Natural killer cell (primary cell): ENCODE results near the gene GSK3A. TPM values are rescaled to one million over a fixed set of nuclear protein-coding genes. Genes with fewer than 3 reads are reported as not detected.

Experiments
- ATAC-seq, 3 donors: fragments of 150-1000 bp in 2 of 3; fragments of 200-7000 bp in 1 of 3; cut with Tn5 transposase; 1 replicate in 1 of 3; 2 replicates in 2 of 3; pipeline ENCODE4 v1.10.0; 2021; ENCODE audit warnings: mild to moderate bottlenecking in 2 of 3, moderate library complexity in 2 of 3
- DNase-seq, 2 donors: peaks; one replicate each; pipeline versions ENCODE4 v3.0.0 to v3.0.0-alpha.2; 2013 to 2021; ENCODE audit warnings: mixed read lengths in 1 of 2
- H3K27ac ChIP-seq: one replicate; pipeline ENCODE4 v1.5.1; 2013; ENCODE audit warnings: mild to moderate bottlenecking, low read length
- H3K27me3 ChIP-seq: one replicate; pipeline ENCODE4 v1.6.1; 2013; ENCODE audit warnings: low read length; ENCODE audit not compliant: control insufficient read depth, insufficient read depth
- H3K36me3 ChIP-seq: one replicate; pipeline ENCODE4 v1.6.1; 2013; ENCODE audit warnings: low read length; ENCODE audit not compliant: control insufficient read depth, insufficient read depth
- H3K4me1 ChIP-seq: one replicate; pipeline ENCODE4 v1.6.1; 2013; ENCODE audit warnings: low read length; ENCODE audit not compliant: control insufficient read depth, insufficient read depth
- H3K4me3 ChIP-seq: one replicate; pipeline ENCODE4 v1.5.1; 2013; ENCODE audit warnings: low read length
- H3K9me3 ChIP-seq: one replicate; pipeline ENCODE4 v1.6.1; 2013; ENCODE audit warnings: low read length; ENCODE audit not compliant: control insufficient read depth, insufficient read depth
- H3K27ac Mint-ChIP-seq, 2 donors: one replicate each; pipeline ENCODE4 v1.8.0; 2022; ENCODE audit warnings: mild to moderate bottlenecking in 2 of 2, mixed read lengths in 2 of 2, moderate library complexity in 1 of 2
- H3K27me3 Mint-ChIP-seq, 2 donors: one replicate each; pipeline ENCODE4 v1.8.0; 2022; ENCODE audit warnings: low read depth in 2 of 2, mixed read lengths in 2 of 2
- H3K36me3 Mint-ChIP-seq: one replicate; pipeline ENCODE4 v1.8.0; 2022; ENCODE audit warnings: mixed read lengths
- H3K4me1 Mint-ChIP-seq, 2 donors: one replicate each; pipeline ENCODE4 v1.8.0; 2022; ENCODE audit warnings: mixed read lengths in 2 of 2
- H3K4me3 Mint-ChIP-seq: one replicate; pipeline ENCODE4 v1.8.0; 2022; ENCODE audit warnings: mild to moderate bottlenecking, moderate library complexity, mixed read lengths
- H3K9me3 Mint-ChIP-seq, 2 donors: one replicate each; pipeline ENCODE4 v1.8.0; 2022; ENCODE audit warnings: mixed read lengths in 2 of 2
- WGBS: methylation state at CpG from one replicate; pipeline ENCODE4 v1.1.7; 2013; ENCODE audit warnings: missing lambda C conversion rate; ENCODE audit not compliant: insufficient coverage; 5-methylcytosine and 5-hydroxymethylcytosine counted together
- intact Hi-C: fragments of 100-400 bp; cut with micrococcal nuclease; formaldehyde crosslinking; loops from one replicate; pipeline ENCODE4 v1.14.2; 2022
- total RNA-seq, 4 donors: library from RNA; stranded (reverse); fragments of 120-200 nt in 1 of 4; gene quantifications; one replicate each; pipeline versions ENCODE4 v1.2.3 to v1.2.4, GENCODE V29; 2013 to 2022
- TF ChIP-seq, protein P1 (sequence below): fragments of 200-600 bp; IDR thresholded peaks from one replicate; pipeline ENCODE4 v1.8.0; 2022; ENCODE audit warnings: antibody characterized with exemption

The GSK3A gene
- total RNA-seq, 3 donors from 2014 or later (not counting 1 experiment from before 2014, with no cell fraction given) = 42.5 to 52.1 (median 44.1) TPM

DNA sequence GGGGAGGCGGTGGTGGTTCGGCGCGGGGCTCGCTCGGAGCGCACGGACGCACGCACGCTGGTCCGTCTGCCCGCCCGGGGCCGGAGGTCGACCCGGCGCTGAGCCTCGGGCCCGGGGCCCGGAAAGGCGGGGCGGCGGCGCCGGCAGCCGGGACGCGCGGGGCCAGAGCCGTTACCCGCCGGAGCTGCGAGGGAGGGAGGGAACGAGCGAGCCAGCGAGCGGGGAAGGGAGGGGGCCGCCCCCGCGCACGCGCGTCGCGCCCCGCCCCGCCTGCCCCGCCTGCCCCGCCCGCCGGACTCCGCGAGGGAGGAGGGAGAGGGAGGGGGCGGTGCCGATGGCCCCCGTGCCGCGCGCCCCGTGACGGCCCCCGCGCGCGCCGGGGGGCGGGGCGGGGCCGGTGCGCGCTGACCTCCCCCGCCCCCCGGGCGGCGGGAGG, 41.7 kb upstream of the GSK3A start:
- intact Hi-C loops = loop anchor here (5.0 kb wide), 1 partner anchor 82 kb away; no protein-coding TSS in a partner anchor
- ATAC-seq (peak; percentile 35 to 71 (median 51)), DNase-seq (peak; percentile 78 to 93)
- Histone ChIP-seq H3K4me3 (no peak overlapping the region), H3K4me1 (peaks cover 60% of the 10 kb centered on the region), H3K9me3 (no peaks in the 10 kb centered on the region), H3K27me3 (no peaks in the 10 kb centered on the region), H3K36me3 (peaks cover 22% of the 10 kb centered on the region), H3K27ac (no peak overlapping the region)
- TF ChIP-seq, protein P1, sequence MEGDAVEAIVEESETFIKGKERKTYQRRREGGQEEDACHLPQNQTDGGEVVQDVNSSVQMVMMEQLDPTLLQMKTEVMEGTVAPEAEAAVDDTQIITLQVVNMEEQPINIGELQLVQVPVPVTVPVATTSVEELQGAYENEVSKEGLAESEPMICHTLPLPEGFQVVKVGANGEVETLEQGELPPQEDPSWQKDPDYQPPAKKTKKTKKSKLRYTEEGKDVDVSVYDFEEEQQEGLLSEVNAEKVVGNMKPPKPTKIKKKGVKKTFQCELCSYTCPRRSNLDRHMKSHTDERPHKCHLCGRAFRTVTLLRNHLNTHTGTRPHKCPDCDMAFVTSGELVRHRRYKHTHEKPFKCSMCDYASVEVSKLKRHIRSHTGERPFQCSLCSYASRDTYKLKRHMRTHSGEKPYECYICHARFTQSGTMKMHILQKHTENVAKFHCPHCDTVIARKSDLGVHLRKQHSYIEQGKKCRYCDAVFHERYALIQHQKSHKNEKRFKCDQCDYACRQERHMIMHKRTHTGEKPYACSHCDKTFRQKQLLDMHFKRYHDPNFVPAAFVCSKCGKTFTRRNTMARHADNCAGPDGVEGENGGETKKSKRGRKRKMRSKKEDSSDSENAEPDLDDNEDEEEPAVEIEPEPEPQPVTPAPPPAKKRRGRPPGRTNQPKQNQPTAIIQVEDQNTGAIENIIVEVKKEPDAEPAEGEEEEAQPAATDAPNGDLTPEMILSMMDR = no peak
- no peak overlapping the region for H3K27ac Mint-ChIP-seq
- no peak overlapping the region for H3K4me3 Mint-ChIP-seq
- peaks cover 21 to 29% of the 10 kb centered on the region in 2 donors for H3K4me1 Mint-ChIP-seq
- H3K27me3 Mint-ChIP-seq = no peaks in the 10 kb centered on the region
- under 1% methylated on average over 76 of the region's 76 CpGs for whole genome bisulfite sequencing
- H3K9me3 Mint-ChIP-seq = no peaks in the 10 kb centered on the region
- no peaks in the 10 kb centered on the region for H3K36me3 Mint-ChIP-seq

DNA sequence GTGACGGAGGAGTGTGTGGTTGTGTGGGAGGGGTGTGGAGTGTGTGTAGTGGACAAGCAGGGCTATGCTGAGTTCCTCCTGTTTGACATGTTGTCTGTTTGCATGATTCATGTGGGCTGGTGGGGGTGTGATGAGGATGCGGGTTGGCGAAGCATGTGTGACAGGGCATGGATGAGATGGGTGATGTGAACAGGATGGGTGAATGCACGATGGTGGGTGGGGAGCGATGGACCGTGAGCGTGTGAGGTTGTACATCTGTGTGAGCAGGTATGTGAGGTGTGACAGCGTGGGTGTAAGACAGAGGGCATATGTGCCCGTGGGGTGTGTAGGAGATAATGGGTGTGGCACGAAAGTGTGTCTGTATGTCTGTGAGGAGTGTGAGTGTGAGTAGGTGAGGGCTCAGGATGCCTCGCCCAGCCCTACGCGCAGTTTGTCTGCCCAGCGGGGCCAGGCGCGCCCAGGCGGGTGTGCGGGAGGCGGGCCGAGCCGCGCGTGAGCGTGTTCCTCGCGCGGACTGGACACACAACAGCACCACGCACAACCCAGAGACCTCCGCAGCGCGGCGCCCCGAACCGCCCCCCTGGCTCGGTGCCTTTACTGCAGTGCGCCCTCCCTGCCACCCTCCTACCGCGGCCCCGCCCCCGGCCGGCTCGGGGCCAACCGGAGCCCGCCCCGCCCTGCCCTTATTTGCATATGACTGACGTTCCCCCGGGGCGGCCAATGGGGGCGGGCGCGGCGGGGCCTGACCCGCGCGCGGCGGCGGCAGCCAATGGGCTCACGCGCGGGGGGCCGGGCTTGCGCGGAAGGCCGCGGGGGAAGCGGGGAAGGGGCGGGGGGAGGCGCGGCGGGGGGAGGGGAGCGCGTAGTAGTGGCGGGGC, 41.0 kb upstream of the GSK3A start:
- H3K4me3 Mint-ChIP-seq = no peak overlapping the region
- under 1% methylated on average over 61 of the region's 74 CpGs for WGBS
- peaks cover 17% of the 10 kb centered on the region for H3K36me3 ChIP-seq
- H3K36me3 Mint-ChIP-seq = no peaks in the 10 kb centered on the region
- H3K27me3 Mint-ChIP-seq = no peaks in the 10 kb centered on the region
- H3K9me3 ChIP-seq = no peaks in the 10 kb centered on the region
- peaks cover 27 to 35% of the 10 kb centered on the region in 2 donors for H3K4me1 Mint-ChIP-seq
- H3K27ac ChIP-seq = peak overlapping the region; percentile 99
- H3K27me3 ChIP-seq = no peaks in the 10 kb centered on the region
- intact Hi-C loops = loop anchor here (1.0 to 5.0 kb wide), 5 partner anchors 15 to 151 kb away; partner anchors contain the start of genes GSK3A, MEGF8 and POU2F2
- TF ChIP-seq, protein P1 = no peak
- no peak overlapping the region for H3K27ac Mint-ChIP-seq
- peaks cover 67% of the 10 kb centered on the region for H3K4me1 ChIP-seq
- ATAC-seq (peak; percentile 63 to 86 (median 72)), DNase-seq (peak; percentile 91 to 97)
- peak overlapping the region; percentile 52 for H3K4me3 ChIP-seq
- H3K9me3 Mint-ChIP-seq = no peaks in the 10 kb centered on the region

DNA sequence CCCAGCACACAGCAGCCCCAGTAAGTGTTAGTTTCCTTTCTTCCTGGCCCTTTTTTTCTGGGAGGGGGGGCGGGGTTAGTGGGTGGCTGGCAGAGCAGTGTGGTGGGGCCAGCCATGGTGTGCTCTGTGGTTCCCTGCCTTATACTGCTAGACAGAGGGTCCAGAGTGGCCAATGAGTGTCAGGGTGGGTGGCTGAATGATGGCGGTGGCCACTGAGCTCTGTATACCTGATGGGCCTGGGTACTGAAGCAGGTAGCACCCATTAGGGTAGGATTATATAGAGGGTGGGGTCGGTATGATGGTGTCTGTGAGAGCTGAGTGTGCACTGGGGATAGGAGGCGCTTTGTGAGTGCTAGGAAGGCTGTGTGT, 40.4 kb upstream of the GSK3A start:
- no peak overlapping the region for H3K4me3 ChIP-seq

More for the DNA sequence above, 40.4 kb upstream of the GSK3A start:
- H3K4me1 ChIP-seq = peaks cover 71% of the 10 kb centered on the region
- no peaks in the 10 kb centered on the region for H3K9me3 ChIP-seq
- peaks cover 31 to 38% of the 10 kb centered on the region in 2 donors for H3K4me1 Mint-ChIP-seq
- H3K9me3 Mint-ChIP-seq = no peaks in the 10 kb centered on the region
- H3K4me3 Mint-ChIP-seq = peak overlapping the region; percentile 83
- H3K36me3 Mint-ChIP-seq = no peaks in the 10 kb centered on the region
- WGBS = 28% methylated on average over 3 of the region's 4 CpGs
- H3K27me3 ChIP-seq = no peaks in the 10 kb centered on the region
- ATAC-seq = no peak
- peak overlapping the region; percentile 99 for H3K27ac ChIP-seq
- TF ChIP-seq, protein P1 = no peak
- intact Hi-C loops = loop anchor here (1.0 to 5.0 kb wide), 5 partner anchors 15 to 150 kb away; partner anchors contain the start of genes GSK3A, MEGF8 and POU2F2
- no peaks in the 10 kb centered on the region for H3K27me3 Mint-ChIP-seq
- peak; percentile 43 to 70 for DNase-seq
- no peak overlapping the region for H3K27ac Mint-ChIP-seq
- peaks cover 11% of the 10 kb centered on the region for H3K36me3 ChIP-seq
